GM21528 (cell line): Measurements from ENCODE around the gene AWAT1.
A peak's percentile ranks its signal among the peaks of the same experiment; 100 is the strongest.
"Not testable (repeated sequence)": the region's sequence is repeated elsewhere in the genome, so short reads cannot be mapped to it uniquely, and the experiment has no call there.

Experiments used
- ATAC-seq: cut with Tn5 transposase; IDR thresholded peaks from one replicate; pipeline ENCODE4 v1.9.1; 2021; ENCODE audit warnings: mild to moderate bottlenecking, moderate library complexity; ENCODE audit not compliant: unreplicated experiment, low FRiP score

Gene AWAT1

DNA sequence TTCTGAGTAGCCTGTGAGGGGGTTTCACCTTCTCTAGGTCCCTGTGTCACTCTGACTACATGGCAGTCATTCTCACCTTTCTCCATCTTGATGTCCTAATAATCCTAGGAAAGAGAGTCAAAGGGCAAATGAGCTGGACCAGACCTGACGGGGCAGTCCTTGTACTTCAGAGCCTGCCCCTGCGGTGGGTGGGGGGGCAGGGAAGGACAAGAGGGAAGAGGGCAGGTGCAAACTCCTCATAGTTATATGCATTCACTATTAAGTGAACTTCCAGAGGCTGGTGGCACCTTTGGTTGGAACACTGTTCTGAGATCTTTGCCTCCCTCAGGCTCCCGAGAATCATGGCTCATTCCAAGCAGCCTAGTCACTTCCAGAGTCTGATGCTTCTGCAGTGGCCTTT, at the start of gene AWAT1:
Gene AWAT1, plus strand, starts transcription at position 301 of the 400 bp plus-strand sequence. Its CDS starts 41 bp downstream, at position 342.
- ATAC-seq = no peak

DNA sequence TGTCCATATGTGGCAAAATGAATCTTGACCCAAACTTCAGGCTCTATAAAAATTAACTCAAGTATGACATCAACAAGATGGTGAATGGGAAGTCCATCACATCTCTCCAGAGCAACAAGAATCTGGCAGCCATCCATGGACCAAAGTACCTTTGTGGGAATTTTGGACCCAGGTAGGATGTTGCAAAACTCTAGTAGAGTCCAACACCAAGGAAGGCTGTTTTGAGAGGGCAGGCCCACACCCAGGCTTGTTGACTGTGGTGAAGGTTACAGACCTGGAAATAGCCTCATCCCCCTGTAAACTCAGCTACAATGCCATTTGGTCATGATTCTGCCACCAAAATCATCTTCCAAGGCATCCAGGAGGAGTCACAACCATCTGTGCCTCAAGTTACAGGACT, 44.2 kb upstream of the AWAT1 start:
- no peak for ATAC-seq

DNA sequence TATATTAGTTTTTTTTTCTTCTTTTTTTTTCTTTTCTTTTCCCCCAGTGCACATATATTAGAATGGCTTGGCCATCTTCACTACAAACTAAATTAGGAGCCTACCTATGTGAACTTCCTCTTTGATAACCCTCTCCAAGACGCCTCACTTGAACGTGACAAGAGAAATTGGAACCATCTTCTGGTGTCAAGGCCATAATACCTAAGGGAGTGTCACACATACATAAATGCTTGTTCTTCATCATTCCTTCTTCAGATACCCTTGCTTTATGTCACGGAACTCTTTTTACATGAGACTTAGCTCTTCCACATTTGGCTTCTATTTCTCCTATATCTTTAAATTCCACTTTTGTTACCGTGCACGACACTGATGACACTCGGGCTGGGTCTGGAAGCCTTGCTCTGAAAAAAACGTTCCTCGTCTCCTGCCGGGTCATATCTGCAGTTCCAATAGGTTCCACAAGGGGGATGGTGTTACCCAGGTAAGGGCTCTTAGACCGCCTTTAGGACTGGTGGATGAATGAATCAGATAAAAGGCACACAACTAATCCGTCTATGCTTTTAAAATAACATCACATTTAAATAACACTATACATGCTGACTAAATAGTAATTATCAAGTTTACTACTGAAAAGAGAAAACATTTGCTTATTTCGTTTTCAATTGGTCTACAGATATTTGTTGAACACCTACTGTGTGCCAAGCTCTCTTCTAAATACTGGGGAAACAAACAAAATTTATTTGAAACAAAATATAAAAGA, 37.3 kb upstream of the AWAT1 start:
- peak; percentile 68 for ATAC-seq

DNA sequence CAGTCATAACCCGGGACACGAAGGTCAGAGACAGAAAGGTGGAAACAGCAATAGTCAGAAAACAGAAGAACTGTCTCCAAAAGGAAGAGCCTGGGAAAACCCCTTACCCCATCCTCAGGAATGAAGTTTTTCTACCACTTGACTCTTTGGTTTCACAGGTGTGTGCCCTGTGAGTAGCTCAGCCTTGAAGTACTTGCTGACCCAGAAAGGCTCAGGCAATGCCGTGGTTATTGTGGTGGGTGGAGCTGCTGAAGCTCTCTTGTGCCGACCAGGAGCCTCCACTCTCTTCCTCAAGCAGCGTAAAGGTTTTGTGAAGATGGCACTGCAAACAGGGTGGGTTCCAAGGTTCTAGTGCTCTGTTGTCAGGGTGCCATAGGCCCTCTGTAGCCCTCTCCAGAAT, 32.7 kb upstream of the AWAT1 start:
- no peak for ATAC-seq

DNA sequence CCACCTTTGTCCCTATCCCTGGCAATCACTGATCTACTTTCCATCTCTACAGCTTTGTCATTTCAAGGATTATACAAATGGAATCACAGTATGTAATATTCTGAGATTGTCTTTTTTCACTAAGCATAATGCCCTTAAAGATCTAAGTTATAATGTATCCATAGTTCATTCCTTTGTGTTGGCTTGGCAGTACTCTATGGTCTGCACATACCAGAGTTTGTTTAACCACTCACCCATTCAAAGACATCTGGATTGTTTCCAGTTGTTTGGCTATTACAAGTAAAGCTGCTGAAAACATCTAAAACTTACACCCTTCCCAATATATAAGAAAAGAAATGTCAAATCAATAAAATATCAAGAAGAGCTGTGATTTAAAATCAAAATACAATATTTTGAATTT, 26.0 kb upstream of the AWAT1 start:
- ATAC-seq = no peak

DNA sequence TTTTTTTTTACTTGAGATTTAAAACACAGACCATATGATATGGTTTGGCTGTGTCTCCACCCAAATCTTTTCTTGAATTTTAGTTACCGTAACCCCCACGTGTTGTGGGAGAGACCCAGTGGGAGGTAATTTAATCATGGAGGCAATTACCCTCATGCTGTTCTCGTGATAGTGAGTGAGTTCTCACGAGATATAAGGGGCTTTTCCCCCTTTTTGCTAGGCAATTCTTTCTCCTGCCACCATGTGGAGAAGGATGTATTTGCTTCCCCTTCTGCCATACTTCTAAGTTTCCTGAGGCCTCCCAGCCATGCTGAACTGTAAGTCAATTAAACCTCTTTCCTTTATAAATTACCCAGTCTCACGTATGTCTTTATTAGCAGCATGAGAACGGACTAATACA, 24.9 kb upstream of the AWAT1 start:
- ATAC-seq = not testable (repeated sequence)

DNA sequence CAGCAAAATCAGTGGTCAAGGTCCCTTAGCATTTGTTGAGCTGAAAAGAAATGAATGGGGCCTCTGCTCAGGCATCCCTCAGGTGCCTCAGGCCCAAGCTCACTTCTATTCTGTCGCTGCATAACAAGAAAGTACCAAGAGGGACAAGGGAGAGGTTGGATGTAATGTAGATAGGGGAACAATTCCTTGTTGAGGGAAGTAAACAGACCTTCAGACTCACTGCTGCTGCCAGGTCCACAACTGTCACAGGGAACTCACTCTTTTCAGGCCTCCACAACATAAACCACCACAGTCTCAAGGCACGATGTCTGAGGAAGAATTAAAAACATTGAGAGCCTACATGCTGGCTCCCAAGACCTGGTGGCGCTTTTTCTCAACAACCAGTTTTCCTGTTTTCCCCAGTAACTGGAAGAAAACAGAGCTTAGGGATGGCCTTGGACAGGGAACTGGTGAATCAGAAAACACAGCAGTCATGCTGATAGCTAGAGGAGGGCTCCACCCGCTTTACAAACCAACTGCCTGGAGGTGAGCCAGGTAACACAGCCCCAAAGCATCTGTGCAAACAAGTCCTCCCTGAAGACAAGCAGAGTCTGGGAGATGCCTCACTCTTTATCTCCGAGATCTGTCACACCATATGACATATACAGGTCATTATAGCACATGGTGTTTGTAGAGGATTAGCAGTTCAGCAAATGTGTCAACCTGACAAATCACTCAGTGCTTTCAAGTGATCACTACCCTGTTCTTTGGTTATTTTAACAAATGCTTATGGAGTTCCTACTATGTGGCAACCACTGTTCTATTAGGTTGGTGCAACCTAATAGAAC, 14.3 kb upstream of the AWAT1 start:
- no peak for ATAC-seq

DNA sequence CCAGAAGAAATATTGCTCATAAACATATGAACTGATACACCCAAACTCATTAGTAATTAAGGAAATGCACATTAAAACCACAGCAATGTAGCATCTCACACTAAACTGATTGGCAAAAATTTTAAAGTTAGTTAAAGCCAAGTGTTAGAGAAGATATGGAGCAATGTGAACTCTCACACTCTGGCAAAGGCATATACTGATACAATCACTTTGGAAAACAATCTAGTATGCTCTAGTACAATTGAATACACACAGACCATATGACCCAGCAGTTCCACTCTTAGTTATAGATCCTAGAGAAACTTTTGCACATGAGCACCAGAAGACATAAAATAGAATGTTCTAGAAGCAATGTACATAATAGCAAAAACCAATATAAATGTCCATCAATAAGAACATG, 8.4 kb upstream of the AWAT1 start:
- ATAC-seq = no peak

DNA sequence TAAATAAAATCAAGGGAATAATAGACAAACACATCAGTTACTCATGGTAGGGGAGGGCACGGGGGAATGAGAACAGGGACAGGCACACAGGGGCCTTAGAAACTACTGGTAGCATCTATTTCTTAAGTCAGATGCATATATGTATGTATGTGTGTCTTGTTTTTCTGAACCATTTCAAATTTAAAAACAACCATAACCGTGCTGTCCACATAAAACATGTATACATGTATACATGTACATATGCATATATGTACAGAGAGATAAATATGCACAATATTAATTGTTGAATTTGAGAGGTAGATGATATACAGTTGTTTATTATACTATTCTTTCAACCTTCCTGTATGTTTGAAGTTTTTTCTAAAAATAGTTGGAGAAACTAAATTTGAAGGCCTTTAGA, 7.8 kb upstream of the AWAT1 start:
- ATAC-seq = no peak

DNA sequence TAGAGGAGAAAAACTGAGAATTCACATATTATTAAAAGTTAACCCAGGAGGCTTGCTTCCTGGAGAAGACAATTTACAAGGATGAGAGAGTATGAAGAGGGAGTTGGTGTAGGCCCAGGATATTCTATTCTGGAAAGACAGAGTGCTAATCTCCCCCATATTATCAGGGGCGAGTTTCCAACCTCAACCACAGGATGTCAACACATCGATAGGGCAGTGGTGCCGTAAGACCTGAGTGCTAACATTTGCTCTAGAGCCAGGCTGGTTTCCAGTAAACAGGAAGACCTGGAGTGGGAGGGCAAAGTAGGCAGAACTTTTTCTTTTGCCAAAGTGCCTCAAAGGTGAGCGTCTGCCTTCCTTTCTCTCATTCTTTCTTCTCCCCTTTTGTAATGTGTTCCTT, 2.8 kb upstream of the AWAT1 start:
- ATAC-seq = no peak

DNA sequence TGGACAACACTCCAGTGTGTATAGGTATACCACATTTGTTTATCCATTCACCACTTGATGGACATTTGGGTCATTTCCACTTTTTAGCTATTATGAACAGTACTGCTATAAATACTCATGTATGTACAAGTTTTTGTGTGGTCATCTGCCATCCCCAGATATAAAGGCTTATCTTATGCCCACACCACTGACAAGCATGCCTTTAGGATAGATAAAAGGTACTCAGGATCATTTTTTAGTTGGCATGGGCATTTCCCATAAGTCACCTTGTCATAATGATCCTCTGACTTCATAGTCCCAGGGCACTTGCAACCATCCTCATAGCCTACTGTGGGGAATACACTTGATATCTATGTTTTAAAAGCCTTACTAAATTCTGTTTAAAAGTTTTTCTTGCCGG, 6.3 kb downstream of the AWAT1 start:
- no peak for ATAC-seq

DNA sequence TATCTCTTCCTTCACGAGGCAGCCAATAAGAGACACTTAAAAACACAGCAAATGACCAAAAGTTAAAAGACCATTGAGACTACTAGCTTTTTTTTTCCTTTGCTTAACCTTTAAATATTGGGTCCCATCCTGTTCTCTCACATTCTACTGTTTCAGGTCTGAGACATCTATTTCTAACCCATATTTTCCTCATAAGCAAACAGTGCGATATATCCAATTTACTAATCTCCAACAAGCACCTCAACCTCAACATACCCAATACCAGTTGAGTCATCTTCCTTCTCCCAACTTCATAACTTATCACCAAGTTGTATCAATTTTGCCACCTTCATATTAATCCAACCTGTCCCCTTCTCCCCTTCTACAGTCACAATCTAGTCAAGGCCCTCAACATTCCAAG, 7.0 kb downstream of the AWAT1 start:
- no peak for ATAC-seq

DNA sequence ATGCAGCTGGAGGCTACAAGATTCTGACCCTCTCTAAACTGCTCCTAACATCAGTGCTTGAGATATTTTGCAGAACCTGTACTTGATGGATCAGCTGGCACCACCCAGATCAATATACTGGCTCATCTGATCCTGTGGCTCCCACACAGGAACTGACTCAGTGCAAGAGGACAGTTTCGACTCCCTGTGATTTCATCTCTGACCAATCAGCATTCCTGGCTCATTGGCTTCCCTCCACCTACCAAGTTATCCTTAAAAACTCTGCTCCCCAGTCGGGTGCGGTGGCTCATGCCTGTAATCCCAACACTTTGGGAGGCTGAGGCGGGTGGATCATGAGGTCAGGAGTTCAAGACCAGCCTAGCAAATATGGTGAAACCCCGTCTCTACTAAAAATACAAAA, 9.1 kb downstream of the AWAT1 start:
- ATAC-seq = not testable (repeated sequence)

DNA sequence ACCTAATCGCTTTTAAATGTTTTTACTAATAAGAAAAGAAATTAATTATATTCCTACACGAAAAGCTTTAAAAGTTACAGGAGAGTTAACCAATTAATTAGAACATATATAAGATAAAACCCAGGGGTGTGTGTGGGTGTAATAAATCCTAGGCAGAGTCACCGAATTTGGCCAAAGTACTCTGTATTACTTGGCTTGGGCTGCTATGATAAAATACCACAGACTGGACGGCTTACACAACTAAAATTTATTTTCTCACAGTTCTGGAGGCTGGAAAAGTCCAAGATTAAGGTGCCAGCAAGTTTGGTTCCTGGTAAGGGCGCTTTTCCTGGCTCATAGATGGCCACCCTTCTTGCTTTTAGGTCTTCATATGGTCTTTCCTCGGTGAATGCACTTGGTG, 10.4 kb downstream of the AWAT1 start:
- ATAC-seq = no peak

DNA sequence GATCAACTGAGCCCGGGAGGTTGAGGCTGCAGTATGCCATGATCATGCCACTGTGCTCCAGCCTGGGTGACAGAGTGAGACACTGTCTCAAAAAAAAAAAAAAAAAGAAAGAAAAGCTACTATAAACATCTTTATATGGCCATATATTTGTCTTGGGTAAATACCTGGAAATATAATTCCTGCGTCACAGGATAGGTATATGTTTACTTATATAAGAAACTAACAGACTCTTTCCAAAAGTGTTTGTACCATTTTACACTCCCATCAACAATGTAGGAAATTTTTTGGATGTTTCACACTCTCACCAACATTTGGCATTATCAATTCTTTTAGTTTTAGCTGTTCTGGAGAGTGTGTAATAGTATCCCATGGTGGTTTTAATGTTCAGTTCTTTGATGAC, 12.8 kb downstream of the AWAT1 start:
- no peak for ATAC-seq

DNA sequence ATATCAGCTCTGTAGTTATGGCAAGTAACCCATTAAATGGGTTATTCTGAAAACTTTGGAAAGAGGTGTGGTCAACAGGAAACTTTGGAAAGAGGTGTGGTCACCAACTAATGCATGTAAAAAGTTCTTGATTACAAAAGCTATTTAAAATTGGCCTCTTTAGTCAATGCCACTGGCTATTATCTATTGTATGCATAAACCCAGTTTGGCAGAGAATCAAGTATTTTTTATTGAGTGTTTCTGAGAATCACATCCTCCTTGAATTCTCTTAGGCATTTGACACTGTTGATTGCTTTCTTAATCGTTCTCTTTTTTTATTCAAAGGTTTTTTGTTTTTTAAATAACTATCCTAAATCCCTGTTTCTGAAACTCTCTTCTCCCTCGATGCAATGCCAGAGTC, 18.0 kb downstream of the AWAT1 start:
- ATAC-seq = no peak

DNA sequence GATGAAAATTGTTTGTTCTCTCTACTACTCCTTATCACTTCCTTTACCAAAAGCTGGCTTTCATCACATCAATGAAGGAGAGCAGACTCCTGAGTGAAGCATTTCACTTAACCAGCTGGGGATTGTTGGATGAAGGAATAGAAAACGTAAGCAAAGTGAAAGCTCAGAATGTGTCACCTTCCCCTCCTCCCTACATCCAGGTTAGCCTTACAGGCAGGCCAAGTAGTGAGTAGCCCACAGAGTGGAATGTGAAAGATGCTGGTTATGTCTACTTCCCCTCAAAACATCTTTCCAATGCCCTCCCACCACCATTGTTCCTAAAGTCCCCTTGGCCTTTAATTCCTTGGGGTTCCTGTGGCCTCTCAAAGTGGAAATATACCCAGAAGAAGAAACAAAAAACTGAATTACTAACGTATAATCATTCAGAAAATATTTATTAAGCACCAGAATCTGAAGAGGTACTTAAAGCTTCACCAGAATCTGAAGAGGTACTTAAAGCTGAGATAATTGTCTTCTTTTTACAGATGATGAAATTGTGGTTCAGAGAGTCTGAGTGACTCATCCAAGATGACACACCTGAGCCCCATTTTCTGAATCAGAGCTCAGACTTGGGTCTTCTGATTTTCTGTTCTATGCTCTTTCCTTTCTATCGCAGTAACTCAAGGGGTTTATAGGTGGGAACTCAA, 19.1 kb downstream of the AWAT1 start:
- no peak for ATAC-seq

DNA sequence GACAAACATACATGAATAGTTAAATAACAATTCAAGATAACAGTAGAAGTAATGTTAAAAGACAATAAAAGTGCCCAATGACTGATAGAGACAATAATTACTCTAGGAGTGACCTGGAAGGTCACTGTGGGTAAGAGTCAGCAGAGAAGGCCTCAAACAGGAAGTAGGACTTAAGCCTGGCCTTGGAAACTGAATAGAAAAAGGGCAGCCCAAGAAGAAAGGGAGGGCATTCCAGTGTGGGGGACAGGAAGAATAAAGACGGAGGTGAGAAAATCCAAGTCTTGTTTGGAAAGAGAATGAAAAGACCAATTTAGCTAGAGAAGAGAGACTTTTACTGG, 19.6 kb downstream of the AWAT1 start:
- ATAC-seq = no peak

DNA sequence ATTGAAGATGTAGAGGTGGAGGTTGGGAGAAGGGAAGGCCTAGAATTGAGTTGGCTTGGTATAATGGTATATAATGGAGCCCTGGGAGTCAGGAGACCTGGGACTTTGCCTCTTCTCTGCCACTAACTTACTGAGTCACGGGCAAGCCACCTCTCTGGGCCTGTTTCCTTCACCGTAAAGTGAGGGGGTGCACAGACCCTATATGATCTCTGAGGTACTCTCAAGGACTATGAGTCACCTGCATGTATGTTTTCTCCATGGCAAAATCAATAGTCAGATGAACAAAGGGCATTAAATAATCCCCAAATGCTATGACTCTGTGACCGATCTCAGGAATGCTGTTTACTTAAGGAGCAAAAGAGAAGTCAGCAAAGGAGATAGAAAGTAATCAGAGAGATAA, 20.5 kb downstream of the AWAT1 start:
- no peak for ATAC-seq

DNA sequence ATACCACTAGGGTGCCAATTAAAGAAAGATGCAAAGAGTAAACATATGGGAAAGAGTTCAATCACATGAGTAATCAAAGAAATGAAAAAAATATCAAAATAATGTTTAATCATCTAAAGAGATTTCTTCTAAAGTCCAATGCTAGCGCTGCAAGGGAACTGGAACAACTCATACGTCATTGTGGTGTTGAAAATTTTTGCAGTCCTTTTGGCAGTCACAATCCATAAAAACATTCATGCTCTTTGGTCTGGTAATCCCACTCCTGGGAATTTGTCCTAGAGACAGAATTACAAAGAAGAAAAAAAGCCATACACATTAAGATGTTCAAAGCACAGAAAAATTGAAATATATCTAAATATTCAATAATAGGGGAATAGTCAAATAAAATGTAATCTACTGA, 21.0 kb downstream of the AWAT1 start:
- no peak for ATAC-seq

DNA sequence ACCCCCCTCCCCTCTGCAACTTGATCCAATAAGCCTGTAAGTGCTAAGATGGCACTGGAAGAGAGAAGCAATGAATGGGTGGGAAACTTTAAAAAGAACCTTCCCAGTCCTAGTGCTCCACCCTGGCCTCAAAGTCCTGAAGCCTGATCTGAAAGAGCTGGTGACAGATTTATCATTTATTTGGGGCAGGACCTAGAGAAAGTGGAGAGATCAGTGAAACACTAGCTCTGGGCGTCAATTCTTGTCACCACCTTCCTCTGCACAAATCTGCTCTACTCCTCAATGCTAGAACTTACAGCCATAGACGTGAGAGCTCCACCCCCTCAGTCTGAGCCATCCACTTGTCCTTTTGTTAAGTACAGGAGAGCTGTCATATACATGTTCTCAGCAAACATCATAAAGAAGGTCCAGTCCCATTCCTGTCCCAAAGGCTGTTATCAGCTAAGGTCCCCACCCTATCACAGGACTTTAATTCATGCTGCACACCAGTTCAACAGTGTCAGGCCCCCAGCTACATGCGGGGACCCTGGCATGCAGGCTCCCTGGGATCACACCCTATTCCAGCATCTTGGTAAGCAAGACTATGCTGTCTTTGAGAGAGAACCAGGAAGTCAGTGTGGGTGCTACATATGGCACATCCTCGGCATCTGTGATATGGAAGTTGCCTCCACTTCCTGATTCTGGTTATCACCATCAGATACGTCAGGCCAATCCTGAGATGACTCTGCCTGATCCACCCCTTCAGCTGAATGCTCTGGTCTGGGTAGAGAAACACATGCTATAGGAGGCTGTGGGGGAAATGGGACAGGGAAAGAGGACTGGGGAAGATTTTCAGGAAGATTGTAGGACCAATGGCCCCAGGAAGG, 23.2 kb downstream of the AWAT1 start:
- ATAC-seq = no peak
